ENCODE measurements around the gene TMED9.

Gene TMED9

DNA sequence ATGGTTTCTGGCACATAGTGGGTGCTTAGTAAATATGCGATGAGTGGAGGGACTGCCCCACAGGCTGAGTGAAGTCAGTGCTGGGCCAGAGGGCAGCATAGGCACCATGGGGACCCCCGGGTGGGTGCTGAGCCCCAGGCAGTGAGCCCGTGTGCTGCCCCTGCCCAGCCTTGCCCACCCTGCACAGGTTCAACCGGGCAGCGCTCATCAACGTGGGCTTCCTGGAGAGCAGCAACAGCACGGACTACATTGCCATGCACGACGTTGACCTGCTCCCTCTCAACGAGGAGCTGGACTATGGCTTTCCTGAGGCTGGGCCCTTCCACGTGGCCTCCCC is 15.1 kb downstream of the TMED9 start:
- Histone ChIP-seq H3K4me3 (no peak overlapping the region), H3K4me1 (peaks cover 0 to 17% (median 8%) of the 10 kb centered on the region in 4 donors), H3K27me3 (no peaks in the 10 kb centered on the region), H3K36me3 (peaks cover 0 to 63% (median 8%) of the 10 kb centered on the region in 3 donors), H3K27ac (no peak overlapping the region), H3K9me3 (no peaks in the 10 kb centered on the region)
- DNase-seq = no peak
- intact Hi-C loops (cut with DNase I; ENCODE audit: low total_unique reads) = no loop called here
- TF ChIP-seq, protein P1, sequence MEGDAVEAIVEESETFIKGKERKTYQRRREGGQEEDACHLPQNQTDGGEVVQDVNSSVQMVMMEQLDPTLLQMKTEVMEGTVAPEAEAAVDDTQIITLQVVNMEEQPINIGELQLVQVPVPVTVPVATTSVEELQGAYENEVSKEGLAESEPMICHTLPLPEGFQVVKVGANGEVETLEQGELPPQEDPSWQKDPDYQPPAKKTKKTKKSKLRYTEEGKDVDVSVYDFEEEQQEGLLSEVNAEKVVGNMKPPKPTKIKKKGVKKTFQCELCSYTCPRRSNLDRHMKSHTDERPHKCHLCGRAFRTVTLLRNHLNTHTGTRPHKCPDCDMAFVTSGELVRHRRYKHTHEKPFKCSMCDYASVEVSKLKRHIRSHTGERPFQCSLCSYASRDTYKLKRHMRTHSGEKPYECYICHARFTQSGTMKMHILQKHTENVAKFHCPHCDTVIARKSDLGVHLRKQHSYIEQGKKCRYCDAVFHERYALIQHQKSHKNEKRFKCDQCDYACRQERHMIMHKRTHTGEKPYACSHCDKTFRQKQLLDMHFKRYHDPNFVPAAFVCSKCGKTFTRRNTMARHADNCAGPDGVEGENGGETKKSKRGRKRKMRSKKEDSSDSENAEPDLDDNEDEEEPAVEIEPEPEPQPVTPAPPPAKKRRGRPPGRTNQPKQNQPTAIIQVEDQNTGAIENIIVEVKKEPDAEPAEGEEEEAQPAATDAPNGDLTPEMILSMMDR (IDR thresholded peaks at IDR 0.05) = no peak

DNA sequence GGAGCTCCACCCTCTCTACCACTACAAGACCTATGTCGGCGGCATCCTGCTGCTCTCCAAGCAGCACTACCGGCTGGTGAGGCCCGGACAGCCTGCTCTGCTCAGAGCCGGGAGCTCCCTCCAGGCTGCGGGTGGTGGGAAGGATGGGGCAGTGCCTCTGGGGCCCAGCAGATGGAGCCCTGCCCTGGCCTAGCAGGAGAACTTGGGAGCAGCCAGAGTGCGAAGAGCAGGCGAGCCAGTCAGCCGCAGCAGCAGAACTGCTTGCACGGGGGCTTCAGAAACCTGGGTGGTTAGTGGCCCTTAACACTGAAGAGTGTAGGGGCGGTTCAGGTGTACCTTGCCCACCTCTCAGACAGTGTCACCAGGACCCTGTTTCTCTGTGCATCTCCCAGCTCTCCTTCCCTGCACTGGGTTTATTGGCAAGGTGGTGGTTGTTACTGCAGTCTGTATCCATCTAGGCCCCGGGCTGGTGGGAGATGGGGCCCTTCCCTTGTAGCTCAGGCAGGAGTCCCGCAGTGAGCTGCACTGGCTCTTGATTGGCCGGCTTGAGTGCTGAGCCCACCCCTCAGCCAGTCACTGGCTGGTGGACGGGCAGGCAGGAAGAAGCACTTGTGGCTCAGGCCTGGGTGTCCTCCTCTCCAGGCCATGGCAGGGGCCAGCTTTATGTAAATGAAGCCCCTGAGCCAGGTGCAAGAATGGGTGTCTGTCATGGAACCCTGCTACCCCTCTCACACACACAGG is 15.6 kb downstream of the TMED9 start:
- H3K27ac ChIP-seq = no peak overlapping the region
- TF ChIP-seq, protein P1 (IDR thresholded peaks at IDR 0.05) = peak; percentile 76 to 94
- H3K27me3 ChIP-seq = no peaks in the 10 kb centered on the region
- intact Hi-C loops (cut with DNase I; ENCODE audit: low total_unique reads) = no loop called here
- no peak overlapping the region for H3K4me3 ChIP-seq
- H3K9me3 ChIP-seq = no peaks in the 10 kb centered on the region
- peaks cover 0 to 63% (median 8%) of the 10 kb centered on the region in 3 donors for H3K36me3 ChIP-seq
- H3K4me1 ChIP-seq = peaks cover 0 to 12% (median 7%) of the 10 kb centered on the region in 4 donors
- peak; percentile 65 to 78 for DNase-seq

DNA sequence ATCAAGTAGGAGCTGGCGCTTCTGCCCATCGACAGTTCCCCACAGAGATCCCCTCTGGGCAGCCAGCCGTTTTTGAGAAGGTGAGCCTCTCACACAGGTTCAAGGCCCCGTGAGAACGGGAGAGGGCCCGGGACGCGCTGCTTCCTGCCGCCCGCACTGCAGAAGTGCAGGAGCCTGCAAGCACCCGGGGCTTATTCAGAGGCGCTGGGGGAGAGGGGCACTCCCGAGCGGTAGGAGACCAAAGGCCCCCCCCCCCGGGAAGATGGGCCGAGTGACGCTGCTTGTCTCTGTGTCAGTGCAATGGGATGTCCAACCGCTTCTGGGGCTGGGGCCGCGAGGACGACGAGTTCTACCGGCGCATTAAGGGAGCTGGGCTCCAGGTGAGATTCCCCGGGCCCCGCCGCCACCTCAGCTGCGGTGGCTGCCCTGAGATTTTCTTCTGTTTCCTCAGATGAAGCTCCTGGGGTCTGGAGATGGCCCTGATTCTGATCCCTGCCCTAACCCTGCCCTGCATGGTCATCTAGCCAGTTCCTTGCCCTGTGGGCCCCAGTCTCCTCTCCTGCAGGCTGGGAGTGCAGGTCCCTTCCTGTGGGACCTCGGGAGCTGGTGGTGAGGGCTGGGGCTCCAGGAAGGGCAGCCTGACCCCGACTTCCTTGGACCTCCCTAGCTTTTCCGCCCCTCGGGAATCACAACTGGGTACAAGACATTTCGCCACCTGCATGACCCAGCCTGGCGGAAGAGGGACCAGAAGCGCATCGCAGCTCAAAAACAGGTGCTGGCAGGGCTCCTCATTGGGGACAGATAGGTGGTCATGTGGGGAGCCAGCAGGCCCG is 16.5 kb downstream of the TMED9 start:
- H3K27ac ChIP-seq = no peak overlapping the region
- H3K27me3 ChIP-seq = no peaks in the 10 kb centered on the region
- H3K4me1 ChIP-seq = peaks cover 0 to 12% (median 7%) of the 10 kb centered on the region in 4 donors
- no peak for DNase-seq
- TF ChIP-seq, protein P1 (IDR thresholded peaks at IDR 0.05) = no peak
- intact Hi-C loops (cut with DNase I; ENCODE audit: low total_unique reads) = no loop called here
- H3K9me3 ChIP-seq = no peaks in the 10 kb centered on the region
- H3K4me3 ChIP-seq = no peak overlapping the region
- H3K36me3 ChIP-seq = peaks cover 0 to 63% (median 8%) of the 10 kb centered on the region in 3 donors

DNA sequence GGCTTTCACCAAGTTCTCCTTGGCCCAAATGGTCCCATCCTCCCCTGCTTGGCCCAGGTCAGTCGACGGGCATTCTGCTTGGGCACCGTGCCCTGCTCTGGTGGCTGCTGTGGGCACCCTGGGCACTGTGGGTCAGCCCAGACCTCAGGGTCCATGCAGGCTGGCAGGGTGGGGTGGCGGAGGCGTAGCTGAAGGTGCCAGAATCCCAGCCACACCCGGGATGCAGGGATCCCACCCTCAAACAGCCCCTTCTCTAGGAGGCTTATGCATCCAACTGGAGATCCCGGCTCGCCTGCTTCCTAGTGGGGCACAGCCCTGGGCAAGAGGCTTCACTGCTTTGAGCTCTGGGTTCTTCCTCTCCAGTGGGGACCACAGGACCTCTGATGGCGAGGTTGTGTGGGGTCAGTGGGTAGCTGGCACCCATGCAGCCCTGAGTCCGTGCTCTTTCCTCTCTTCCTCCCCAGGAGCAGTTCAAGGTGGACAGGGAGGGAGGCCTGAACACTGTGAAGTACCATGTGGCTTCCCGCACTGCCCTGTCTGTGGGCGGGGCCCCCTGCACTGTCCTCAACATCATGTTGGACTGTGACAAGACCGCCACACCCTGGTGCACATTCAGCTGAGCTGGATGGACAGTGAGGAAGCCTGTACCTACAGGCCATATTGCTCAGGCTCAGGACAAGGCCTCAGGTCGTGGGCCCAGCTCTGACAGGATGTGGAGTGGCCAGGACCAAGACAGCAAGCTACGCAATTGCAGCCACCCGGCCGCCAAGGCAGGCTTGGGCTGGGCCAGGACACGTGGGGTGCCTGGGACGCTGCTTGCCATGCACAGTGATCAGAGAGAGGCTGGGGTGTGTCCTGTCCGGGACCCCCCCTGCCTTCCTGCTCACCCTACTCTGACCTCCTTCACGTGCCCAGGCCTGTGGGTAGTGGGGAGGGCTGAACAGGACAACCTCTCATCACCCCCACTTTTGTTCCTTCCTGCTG is 17.4 kb downstream of the TMED9 start:
- Histone ChIP-seq H3K27ac (no peak overlapping the region), H3K36me3 (peaks cover 0 to 56% (median 8%) of the 10 kb centered on the region in 3 donors), H3K4me1 (peaks cover 0 to 12% (median 7%) of the 10 kb centered on the region in 4 donors), H3K9me3 (no peaks in the 10 kb centered on the region), H3K4me3 (no peak overlapping the region), H3K27me3 (no peaks in the 10 kb centered on the region)
- intact Hi-C loops (cut with DNase I; ENCODE audit: low total_unique reads) = no loop called here
- no peak for DNase-seq
- TF ChIP-seq, protein P1 (IDR thresholded peaks at IDR 0.05) = no peak

DNA sequence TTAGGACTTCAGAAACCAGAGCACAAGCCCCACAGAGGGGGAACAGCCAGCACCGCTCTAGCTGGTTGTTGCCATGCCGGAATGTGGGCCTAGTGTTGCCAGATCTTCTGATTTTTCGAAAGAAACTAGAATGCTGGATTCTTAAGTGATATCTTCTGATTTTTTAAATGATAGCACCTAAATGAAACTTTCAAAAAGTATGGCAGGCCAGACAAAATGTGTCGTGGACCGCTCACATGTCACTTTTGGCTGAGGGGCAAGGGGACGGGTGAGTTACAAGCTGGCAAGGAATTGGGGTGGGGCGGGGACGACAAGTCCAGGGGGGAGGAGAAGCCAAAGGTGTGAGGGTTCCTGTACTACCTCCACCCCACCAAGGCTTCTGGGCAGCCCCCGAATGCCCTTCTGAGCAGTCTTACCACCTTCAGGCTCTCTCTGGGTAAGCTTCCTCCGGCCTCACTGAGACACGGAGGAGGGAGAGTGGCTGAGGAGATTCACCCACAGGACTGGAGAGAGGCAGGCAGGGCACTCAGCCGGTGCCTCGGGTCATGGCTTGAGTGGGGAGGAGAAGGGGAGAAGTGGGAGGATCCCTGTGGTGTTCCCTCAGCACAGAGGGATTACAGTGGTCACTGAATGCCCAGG is 18.2 kb downstream of the TMED9 start:
- DNase-seq = no peak
- TF ChIP-seq, protein P1 (IDR thresholded peaks at IDR 0.05) = no peak
- H3K9me3 ChIP-seq = no peaks in the 10 kb centered on the region
- H3K4me3 ChIP-seq = no peak overlapping the region
- peaks cover 0 to 47% (median 8%) of the 10 kb centered on the region in 3 donors for H3K36me3 ChIP-seq
- H3K27me3 ChIP-seq = no peaks in the 10 kb centered on the region
- H3K4me1 ChIP-seq = peaks cover 0 to 12% (median 7%) of the 10 kb centered on the region in 4 donors
- intact Hi-C loops (cut with DNase I; ENCODE audit: low total_unique reads) = no loop called here
- H3K27ac ChIP-seq = no peak overlapping the region

All from tibial artery (tissue), 4 donors.